Dendritic cell treated with granulocyte-macrophage colony-stimulating factor and Interleukin-4, amounts not matched to agents 40 ng/mL and 50 ng/mL, for 4 days (primary cell): ENCODE measurements around the gene NKX2-3.

Experiments used
- H3K27ac Mint-ChIP-seq: one replicate; pipeline ENCODE4 v1.8.0; 2022; ENCODE audit warnings: mild to moderate bottlenecking, mixed read lengths
- H3K27me3 Mint-ChIP-seq: one replicate; pipeline ENCODE4 v1.8.0; 2022; ENCODE audit warnings: mild to moderate bottlenecking, mixed read lengths
- H3K36me3 Mint-ChIP-seq: one replicate; pipeline ENCODE4 v1.8.0; 2022; ENCODE audit warnings: low read depth, mixed read lengths
- H3K4me1 Mint-ChIP-seq: one replicate; pipeline ENCODE4 v1.8.0; 2022; ENCODE audit warnings: low read depth, mixed read lengths
- H3K4me3 Mint-ChIP-seq: one replicate; pipeline ENCODE4 v1.8.0; 2022; ENCODE audit warnings: mild to moderate bottlenecking, moderate library complexity, mixed read lengths
- H3K9me3 Mint-ChIP-seq: one replicate; pipeline ENCODE4 v1.8.0; 2022; ENCODE audit warnings: mixed read lengths
- intact Hi-C: fragments of 100-400 bp; cut with micrococcal nuclease; formaldehyde crosslinking; loops from one replicate; pipeline ENCODE4 v1.15.0; 2022

Gene NKX2-3

GRCh38 chr10:99539820-99540219 lies 7.1 kb downstream of the NKX2-3 start:
- Mint-ChIP-seq H3K9me3 (no peaks in the 10 kb centered on the region), H3K4me3 (no peak overlapping the region), H3K27me3 (peaks cover 89% of the 10 kb centered on the region), H3K27ac (no peak overlapping the region), H3K4me1 (peaks cover 38% of the 10 kb centered on the region), H3K36me3 (no peaks in the 10 kb centered on the region)
- intact Hi-C loops: no loop called here

GRCh38 chr10:99540306-99540656 lies 7.5 kb downstream of the NKX2-3 start:
- H3K36me3 Mint-ChIP-seq: no peaks in the 10 kb centered on the region
- peaks cover 35% of the 10 kb centered on the region for H3K4me1 Mint-ChIP-seq
- H3K9me3 Mint-ChIP-seq: no peaks in the 10 kb centered on the region
- peaks cover 90% of the 10 kb centered on the region for H3K27me3 Mint-ChIP-seq
- H3K27ac Mint-ChIP-seq: no peak overlapping the region
- H3K4me3 Mint-ChIP-seq: no peak overlapping the region
- intact Hi-C loops: no loop called here

- H3K36me3 Mint-ChIP-seq: no peaks in the 10 kb centered on the region
- intact Hi-C loops: no loop called here
- H3K27ac Mint-ChIP-seq: no peak overlapping the region
- H3K4me3 Mint-ChIP-seq: no peak overlapping the region
- H3K9me3 Mint-ChIP-seq: no peaks in the 10 kb centered on the region
- H3K4me1 Mint-ChIP-seq: peaks cover 29% of the 10 kb centered on the region
- H3K27me3 Mint-ChIP-seq: peaks cover 89% of the 10 kb centered on the region
These were observed 8.2 kb downstream of the NKX2-3 start for GRCh38 chr10:99540657-99541531.

- Mint-ChIP-seq H3K4me1 (peaks cover 8% of the 10 kb centered on the region), H3K27me3 (peaks cover 63% of the 10 kb centered on the region), H3K36me3 (no peaks in the 10 kb centered on the region), H3K27ac (no peak overlapping the region), H3K9me3 (no peaks in the 10 kb centered on the region), H3K4me3 (no peak overlapping the region)
- intact Hi-C loops: no loop called here
These were observed 11.6 kb downstream of the NKX2-3 start for GRCh38 chr10:99544322-99544721.

- Mint-ChIP-seq H3K36me3 (no peaks in the 10 kb centered on the region), H3K4me3 (no peak overlapping the region), H3K27me3 (peaks cover 43% of the 10 kb centered on the region), H3K4me1 (peaks cover 5% of the 10 kb centered on the region), H3K9me3 (no peaks in the 10 kb centered on the region), H3K27ac (no peak overlapping the region)
- intact Hi-C loops: loop anchor here (2.0 to 5.0 kb wide), 2 partner anchors 111 to 155 kb away; no protein-coding TSS in a partner anchor
These were observed 15.3 kb downstream of the NKX2-3 start for GRCh38 chr10:99548041-99548530.

- H3K4me3 Mint-ChIP-seq: no peak overlapping the region
- no peak overlapping the region for H3K27ac Mint-ChIP-seq
- peaks cover 5% of the 10 kb centered on the region for H3K4me1 Mint-ChIP-seq
- peaks cover 37% of the 10 kb centered on the region for H3K27me3 Mint-ChIP-seq
- no peaks in the 10 kb centered on the region for H3K9me3 Mint-ChIP-seq
- intact Hi-C loops: no loop called here
- H3K36me3 Mint-ChIP-seq: no peaks in the 10 kb centered on the region
These were observed 18.4 kb downstream of the NKX2-3 start for GRCh38 chr10:99551158-99551557.

- Mint-ChIP-seq H3K9me3 (no peaks in the 10 kb centered on the region), H3K36me3 (no peaks in the 10 kb centered on the region), H3K27me3 (peaks cover 35% of the 10 kb centered on the region), H3K4me3 (no peak overlapping the region), H3K27ac (no peak overlapping the region), H3K4me1 (peaks cover 5% of the 10 kb centered on the region)
- intact Hi-C loops: no loop called here
These were observed 18.9 kb downstream of the NKX2-3 start for GRCh38 chr10:99551616-99552015.

GRCh38 chr10:99555371-99555770 lies 22.6 kb downstream of the NKX2-3 start:
- H3K36me3 Mint-ChIP-seq: no peaks in the 10 kb centered on the region
- no peak overlapping the region for H3K4me3 Mint-ChIP-seq
- H3K4me1 Mint-ChIP-seq: peaks cover 5% of the 10 kb centered on the region
- peaks cover 28% of the 10 kb centered on the region for H3K27me3 Mint-ChIP-seq
- intact Hi-C loops: no loop called here
- no peak overlapping the region for H3K27ac Mint-ChIP-seq
- no peaks in the 10 kb centered on the region for H3K9me3 Mint-ChIP-seq

- Mint-ChIP-seq H3K9me3 (no peaks in the 10 kb centered on the region), H3K36me3 (no peaks in the 10 kb centered on the region), H3K27ac (no peak overlapping the region), H3K4me1 (peaks cover 5% of the 10 kb centered on the region), H3K4me3 (no peak overlapping the region), H3K27me3 (peaks cover 26% of the 10 kb centered on the region)
- intact Hi-C loops: no loop called here
These were observed 23.2 kb downstream of the NKX2-3 start for GRCh38 chr10:99555825-99556523.

- Mint-ChIP-seq H3K36me3 (no peaks in the 10 kb centered on the region), H3K9me3 (no peaks in the 10 kb centered on the region), H3K27ac (no peak overlapping the region), H3K27me3 (peaks cover 20% of the 10 kb centered on the region), H3K4me3 (no peak overlapping the region), H3K4me1 (no peaks in the 10 kb centered on the region)
- intact Hi-C loops: no loop called here
These were observed 24.3 kb downstream of the NKX2-3 start for GRCh38 chr10:99557044-99557443.

- no peaks in the 10 kb centered on the region for H3K36me3 Mint-ChIP-seq
- intact Hi-C loops: no loop called here
- H3K4me3 Mint-ChIP-seq: no peak overlapping the region
- peaks cover 14% of the 10 kb centered on the region for H3K27me3 Mint-ChIP-seq
- no peaks in the 10 kb centered on the region for H3K9me3 Mint-ChIP-seq
- H3K4me1 Mint-ChIP-seq: no peaks in the 10 kb centered on the region
- no peak overlapping the region for H3K27ac Mint-ChIP-seq
These were observed 26.0 kb downstream of the NKX2-3 start for GRCh38 chr10:99558708-99559107.

- Mint-ChIP-seq H3K4me3 (no peak overlapping the region), H3K9me3 (no peaks in the 10 kb centered on the region), H3K27ac (no peak overlapping the region), H3K36me3 (no peaks in the 10 kb centered on the region), H3K4me1 (no peaks in the 10 kb centered on the region), H3K27me3 (no peaks in the 10 kb centered on the region)
- intact Hi-C loops: loop anchor here (1.0 to 2.0 kb wide), 2 partner anchors 52 to 150 kb away; no protein-coding TSS in a partner anchor
These were observed 27.8 kb downstream of the NKX2-3 start for GRCh38 chr10:99560277-99561126.

GRCh38 chr10:99562631-99563030 lies 29.9 kb downstream of the NKX2-3 start:
- Mint-ChIP-seq H3K4me3 (no peak overlapping the region), H3K9me3 (no peaks in the 10 kb centered on the region), H3K27ac (no peak overlapping the region), H3K36me3 (no peaks in the 10 kb centered on the region), H3K27me3 (no peaks in the 10 kb centered on the region), H3K4me1 (no peaks in the 10 kb centered on the region)
- intact Hi-C loops: no loop called here

- intact Hi-C loops: no loop called here
- Mint-ChIP-seq H3K4me1 (no peaks in the 10 kb centered on the region), H3K9me3 (no peaks in the 10 kb centered on the region), H3K4me3 (no peak overlapping the region), H3K36me3 (no peaks in the 10 kb centered on the region), H3K27me3 (no peaks in the 10 kb centered on the region), H3K27ac (no peak overlapping the region)
These were observed 31.6 kb downstream of the NKX2-3 start for GRCh38 chr10:99564361-99564760.
